COLO668 (cell line): ENCODE data around the gene JPT2.

Source experiments
- DNase-seq: peaks from one replicate; lab custom pipeline; 2025; ENCODE audit not compliant: unreplicated experiment; lab: John Stamatoyannopoulos, UW

JPT2 gene, protein sequence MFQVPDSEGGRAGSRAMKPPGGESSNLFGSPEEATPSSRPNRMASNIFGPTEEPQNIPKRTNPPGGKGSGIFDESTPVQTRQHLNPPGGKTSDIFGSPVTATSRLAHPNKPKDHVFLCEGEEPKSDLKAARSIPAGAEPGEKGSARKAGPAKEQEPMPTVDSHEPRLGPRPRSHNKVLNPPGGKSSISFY

GRCh38 chr16:1677942-1678499 lies at the start of gene JPT2:
Gene JPT2, plus strand, starts transcription at chr16:1678279. Its CDS starts 34 bp downstream, at chr16:1678313.
- DNase-seq: peak; percentile 99

GRCh38 chr16:1630450-1631213 lies 47.4 kb upstream of the JPT2 start:
- DNase-seq: no peak

DNA sequence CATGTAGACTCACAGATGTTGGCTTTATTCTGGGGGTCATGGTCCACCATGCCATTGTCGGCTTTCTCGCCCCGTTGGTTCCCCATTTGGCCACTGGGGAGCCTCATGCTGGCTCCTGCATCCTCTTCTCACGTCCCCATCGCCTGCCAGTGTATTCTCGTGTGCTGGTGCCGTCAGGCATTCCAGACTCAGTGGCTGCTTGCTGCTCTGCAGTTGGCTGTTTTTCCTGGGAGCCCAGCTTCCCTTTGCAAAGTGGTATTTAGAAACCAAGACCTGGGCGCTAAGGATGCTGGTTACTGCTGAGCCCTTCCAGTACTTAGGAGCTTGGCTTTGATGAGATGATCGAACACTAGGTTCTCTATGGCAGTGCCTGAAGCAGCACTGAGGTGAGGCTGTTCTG lies 46.8 kb upstream of the JPT2 start:
- DNase-seq: no peak

DNA sequence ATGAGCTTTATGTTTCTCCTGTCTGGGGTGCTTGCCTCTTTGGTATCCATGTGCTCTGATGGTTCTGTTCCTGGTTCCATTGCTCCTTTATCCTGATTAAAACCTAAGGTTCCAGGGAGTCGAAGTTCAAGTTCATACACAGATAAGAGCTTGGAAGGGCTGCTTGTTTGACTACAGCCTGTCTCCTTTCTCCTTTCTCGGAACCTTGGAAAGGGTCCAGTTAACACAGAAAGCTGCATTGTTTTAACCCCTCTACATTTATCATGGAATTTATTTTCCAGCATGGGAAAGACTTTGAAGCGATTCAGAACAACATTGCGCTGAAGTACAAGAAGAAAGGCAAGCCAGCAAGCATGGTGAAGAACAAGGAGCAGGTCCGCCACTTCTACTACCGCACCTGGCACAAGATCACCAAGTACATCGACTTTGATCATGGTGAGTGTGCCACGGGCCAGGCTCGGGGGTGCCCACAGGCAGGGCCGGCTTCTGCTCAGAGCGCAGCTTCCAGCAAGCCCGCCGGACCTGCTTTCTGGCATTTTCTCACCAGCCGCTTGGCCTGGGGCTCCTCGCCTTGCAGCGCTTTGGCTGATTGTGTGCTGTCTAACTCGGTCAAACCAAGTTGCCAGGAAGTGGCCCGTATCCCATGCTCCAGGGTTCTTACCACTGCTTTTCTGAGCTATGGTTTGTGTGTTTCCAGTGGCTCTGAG lies 46.0 kb upstream of the JPT2 start:
- no peak for DNase-seq

DNA sequence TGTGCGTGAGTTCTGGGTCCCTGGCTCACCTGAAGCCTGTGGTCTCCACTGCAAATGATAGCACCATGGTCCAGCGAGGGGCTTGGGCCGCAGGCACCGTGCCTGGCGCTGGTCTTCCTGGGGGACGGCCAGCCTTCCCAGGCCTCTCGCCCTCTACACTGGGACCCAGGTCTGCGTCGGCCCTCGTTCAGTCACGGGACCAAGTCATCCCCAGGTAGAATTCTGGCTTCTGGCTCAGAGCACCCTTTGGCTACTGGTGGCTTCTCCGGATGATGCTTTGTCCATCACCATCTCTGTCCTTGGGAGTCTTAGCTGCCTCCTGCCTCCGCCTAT lies 45.5 kb upstream of the JPT2 start:
- DNase-seq: no peak

DNA sequence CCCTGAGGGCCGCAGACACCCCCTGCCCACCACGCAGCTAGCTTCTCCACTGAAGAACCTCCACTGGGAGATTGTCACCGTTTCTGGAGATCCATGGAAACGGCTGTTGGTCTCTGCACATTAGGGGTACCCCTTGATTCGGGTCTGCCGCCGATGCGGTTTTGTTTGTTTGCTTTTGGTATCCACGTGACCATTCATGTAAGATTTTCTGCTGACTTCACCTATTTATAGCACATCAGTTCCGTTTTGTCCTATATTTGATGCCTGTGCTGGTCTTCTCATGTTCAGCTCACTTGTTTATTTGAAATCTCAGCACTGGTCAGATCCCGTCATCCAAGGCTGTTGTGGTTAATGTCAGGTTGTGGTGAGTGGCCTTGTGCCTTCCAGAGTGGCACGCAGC lies 44.8 kb upstream of the JPT2 start:
- no peak for DNase-seq

DNA sequence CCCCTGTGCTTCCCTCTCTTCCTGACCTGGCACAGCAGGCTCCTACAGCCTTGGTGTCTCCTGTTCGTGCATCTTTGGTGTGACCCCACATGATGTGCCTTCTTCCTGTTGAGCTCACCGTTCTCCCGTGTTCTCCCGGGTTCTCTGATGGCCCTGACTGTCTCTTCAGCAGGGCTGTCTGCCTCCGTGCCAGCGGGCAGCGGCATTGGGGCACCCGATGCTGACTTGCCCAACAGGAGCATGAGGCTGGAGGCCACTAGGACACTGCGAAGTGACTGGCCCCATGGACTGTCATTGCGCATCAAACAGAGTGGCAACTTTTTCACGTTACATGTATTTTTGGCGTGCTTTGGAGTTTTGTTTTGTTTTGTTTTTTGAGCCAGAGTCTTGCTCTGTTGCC lies 43.5 kb upstream of the JPT2 start:
- DNase-seq: no peak

DNA sequence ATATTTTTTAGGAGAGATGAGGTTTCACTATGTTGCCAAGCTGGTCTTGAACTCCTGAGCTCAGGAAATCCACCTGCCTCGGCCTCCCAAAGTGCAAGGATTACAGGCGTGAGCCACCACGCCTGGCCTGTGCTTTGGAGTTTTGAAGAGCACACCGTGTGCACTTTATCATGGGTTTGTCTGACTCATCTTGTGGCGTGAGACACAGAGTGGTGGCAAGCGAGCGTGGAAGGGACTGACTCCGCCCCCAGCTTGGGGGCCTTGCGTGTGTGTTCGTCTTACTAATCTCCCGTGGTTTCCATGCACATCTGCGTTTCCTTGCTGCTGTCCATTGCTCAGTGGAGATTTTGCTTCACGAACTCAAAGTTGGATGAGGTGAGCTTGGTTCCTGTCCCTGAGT lies 43.0 kb upstream of the JPT2 start:
- no peak for DNase-seq

GRCh38 chr16:1637526-1637925 lies 40.6 kb upstream of the JPT2 start:
- no peak for DNase-seq

DNA sequence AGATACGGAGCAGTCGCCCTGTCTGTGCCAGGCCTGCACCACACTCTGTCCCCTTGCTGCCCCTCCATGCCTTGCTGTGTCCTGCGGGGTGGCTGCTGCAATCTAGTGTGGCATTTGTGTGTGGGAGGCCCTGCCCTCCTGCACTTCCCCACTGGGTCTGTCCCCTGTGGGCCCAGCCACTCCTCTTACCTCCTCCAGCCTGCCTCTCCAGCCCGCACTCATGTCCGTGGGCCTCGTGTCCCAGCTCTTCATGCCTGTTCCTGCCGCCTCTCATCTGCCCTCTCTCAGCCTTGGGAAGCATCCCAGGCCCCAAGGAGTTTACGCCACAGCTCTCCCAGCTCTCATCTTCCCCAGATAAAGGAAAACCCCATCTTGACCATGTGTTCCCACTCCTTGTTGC lies 39.3 kb upstream of the JPT2 start:
- DNase-seq: no peak

DNA sequence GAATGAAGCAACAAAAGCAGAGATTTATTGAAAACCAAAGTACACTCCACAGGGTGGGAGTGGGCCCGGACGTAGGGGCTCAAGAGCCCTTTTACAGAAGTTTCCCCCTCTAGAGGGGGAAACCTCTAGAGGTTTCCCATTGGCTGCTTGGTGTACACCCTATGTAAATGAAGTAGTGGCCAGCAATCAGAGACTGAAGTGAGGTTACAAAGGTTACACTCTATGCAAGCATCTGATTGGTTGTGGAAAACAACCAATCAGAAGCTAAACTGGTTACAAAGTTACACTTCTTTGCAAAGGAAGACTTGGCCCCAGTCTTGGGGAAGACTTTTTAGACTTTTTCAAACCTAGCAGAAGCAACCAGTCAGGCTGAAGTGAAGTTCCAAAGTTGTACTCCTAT lies 38.8 kb upstream of the JPT2 start:
- DNase-seq: no peak

DNA sequence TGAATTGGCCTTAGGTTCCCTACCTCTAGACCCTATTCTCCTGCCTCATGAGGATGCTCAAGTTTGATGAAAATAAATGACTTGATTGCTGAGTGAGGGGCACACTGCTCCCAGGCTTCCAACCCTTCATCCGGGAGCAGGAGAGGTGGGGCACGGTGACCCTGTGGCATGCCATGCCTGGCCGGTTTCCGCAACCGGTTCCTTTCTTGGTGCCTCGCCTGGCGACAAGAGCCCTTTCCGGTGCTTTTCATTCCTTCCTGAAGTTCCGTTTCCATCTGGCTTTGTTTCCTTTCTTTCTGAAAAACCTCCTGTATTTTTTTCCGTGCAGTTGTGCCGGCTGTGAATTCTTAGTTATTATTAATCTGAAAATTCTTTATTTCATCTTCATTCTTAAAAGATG lies 38.2 kb upstream of the JPT2 start:
- no peak for DNase-seq

- no peak for DNase-seq
Measured at GRCh38 chr16:1640261-1640941, 37.7 kb upstream of the JPT2 start.

GRCh38 chr16:1641261-1641660 lies 36.8 kb upstream of the JPT2 start:
- DNase-seq: no peak

- DNase-seq: no peak
Measured at GRCh38 chr16:1642148-1642547, 35.9 kb upstream of the JPT2 start.

DNA sequence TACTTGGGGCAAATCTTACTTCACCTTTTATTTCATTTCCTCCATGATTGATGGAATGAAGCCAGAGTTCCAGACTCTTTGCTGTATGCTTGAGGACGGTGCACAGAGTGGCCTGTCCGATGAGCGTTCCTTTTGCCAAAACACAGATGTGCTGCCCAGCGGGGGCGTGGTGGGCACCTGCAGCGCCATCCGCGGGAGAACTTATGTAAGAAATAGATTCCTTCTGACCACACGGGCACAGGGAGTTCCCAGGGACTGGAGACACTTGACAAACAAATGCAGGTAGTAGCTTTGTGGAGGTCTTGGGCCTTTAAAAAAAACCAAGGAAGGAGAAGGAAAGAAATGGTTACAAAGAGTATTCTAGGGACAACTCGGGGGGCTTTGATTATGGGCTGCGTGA lies 35.3 kb upstream of the JPT2 start:
- DNase-seq: no peak

- no peak for DNase-seq
Measured at GRCh38 chr16:1643521-1643920, 34.6 kb upstream of the JPT2 start.

DNA sequence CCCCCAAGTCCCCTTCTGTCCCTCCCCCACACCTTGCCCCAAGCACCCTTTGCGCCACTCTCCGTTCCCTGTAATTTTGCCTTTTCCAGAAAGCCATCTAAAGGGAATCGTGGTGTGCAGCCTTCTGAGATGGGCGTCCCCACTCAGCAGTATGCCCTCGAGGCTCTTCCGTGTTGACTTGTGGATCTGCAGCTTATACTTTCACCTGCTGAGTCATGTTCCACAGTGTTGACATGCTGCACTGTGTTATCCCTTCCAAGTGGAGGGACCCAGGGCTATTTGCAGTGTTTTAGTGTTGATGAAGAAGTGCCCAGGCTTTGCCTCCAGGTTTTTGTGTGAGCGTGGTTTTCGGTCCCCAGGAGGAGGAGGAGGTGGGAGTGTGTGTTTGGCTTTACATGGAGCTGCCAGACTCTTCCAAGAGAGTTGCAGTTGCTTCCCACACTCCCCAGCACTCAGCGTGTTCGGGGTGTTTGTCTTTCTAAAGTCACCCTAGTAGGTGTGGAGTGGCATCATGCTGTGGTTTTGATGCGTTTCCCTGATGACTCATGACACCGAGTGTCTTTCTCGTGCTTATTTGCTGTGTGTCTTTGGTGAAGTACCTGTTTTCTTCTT lies 32.1 kb upstream of the JPT2 start:
- peak; percentile 67 for DNase-seq

- DNase-seq: no peak
Measured at GRCh38 chr16:1647856-1648255, 30.2 kb upstream of the JPT2 start.

DNA sequence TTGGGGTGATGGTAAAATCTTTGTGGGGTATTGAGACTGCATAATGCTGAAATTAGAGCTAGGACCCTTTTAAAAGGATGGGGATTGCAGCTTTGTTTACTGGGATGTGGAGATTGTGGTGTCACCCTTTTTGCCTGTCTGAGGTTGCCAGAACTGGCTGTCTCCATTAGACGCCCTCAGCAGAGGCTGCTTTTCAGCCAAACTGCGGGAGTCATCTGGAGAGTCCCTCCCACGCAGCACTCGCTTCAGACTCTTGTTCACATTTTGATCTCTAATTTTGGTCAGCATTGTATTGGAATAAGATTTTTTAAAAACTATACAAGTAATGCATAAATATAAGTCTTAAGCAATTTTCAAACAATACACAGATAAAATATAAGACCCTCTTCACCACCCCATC lies 27.9 kb upstream of the JPT2 start:
- DNase-seq: no peak
